ENCODE data around the gene RFX5. TPM values are rescaled to one million over a fixed set of nuclear protein-coding genes. Genes with fewer than 3 reads are reported as not detected.

The RFX5 gene
- total RNA-seq, 1 donor from 2014 or later, result 118 TPM

Other genes starting within 250 kb of the RFX5 start
- 1.1 and 2.2 TPM in 2 replicates for gene SEMA6C, start 200.6 kb downstream of the RFX5 start, total RNA-seq
- gene TNFAIP8L2, start 190.6 kb downstream of the RFX5 start, total RNA-seq, result 34.5 and 37.2 TPM in 2 replicates
- gene LYSMD1, start 181.3 kb downstream of the RFX5 start, total RNA-seq, result 2.9 and 3.3 TPM in 2 replicates
- gene SCNM1, start 181.1 kb downstream of the RFX5 start, total RNA-seq, result 66.5 and 74.8 TPM in 2 replicates
- 2.7 and 4.5 TPM in 2 replicates for gene TMOD4, start 171.3 kb downstream of the RFX5 start, total RNA-seq
- 72.0 and 80.4 TPM in 2 replicates for gene VPS72, start 157.1 kb downstream of the RFX5 start, total RNA-seq
- 72.1 and 74.9 TPM in 2 replicates for gene PIP5K1A, start 148.7 kb downstream of the RFX5 start, total RNA-seq
- gene PSMD4, start 92.5 kb downstream of the RFX5 start, total RNA-seq, result 200 and 204 TPM in 2 replicates
- gene ZNF687, start 65.0 kb downstream of the RFX5 start, total RNA-seq, result 27.0 and 28.6 TPM in 2 replicates
- 81.2 and 85.5 TPM in 2 replicates for gene PI4KB, start 19.8 kb downstream of the RFX5 start, total RNA-seq
- gene SELENBP1, start 25.5 kb upstream of the RFX5 start, total RNA-seq, result not detected in 2 replicates
- 393 and 396 TPM in 2 replicates for gene PSMB4, start 52.3 kb upstream of the RFX5 start, total RNA-seq
- gene POGZ, start 112.2 kb upstream of the RFX5 start, total RNA-seq, result 86.4 and 95.2 TPM in 2 replicates
- gene CGN, start 164.1 kb upstream of the RFX5 start, total RNA-seq, result 0.17 and 0.32 TPM in 2 replicates
- 2.7 and 2.9 TPM in 2 replicates for gene TUFT1, start 193.1 kb upstream of the RFX5 start, total RNA-seq

All from T-helper 1 cell treated with Interleukin-12 subunit alpha and Interleukin-12 subunit beta and Interleukin-4 antibody, amounts not matched to agents 30 ng/mL and 1 ng/mL, for 36 hours (primary cell).